ENCODE measurements around the gene SERPINE2.

Gene SERPINE2

GRCh38 chr2:223936862-223937326 is 102.2 kb downstream of the SERPINE2 start:
- no peak for DNase-seq

- DNase-seq: no peak
These were observed 103.5 kb downstream of the SERPINE2 start for GRCh38 chr2:223935459-223936125.

GRCh38 chr2:223934870-223935269 is 104.2 kb downstream of the SERPINE2 start:
- DNase-seq: no peak

GRCh38 chr2:223932816-223933800 is 106.0 kb downstream of the SERPINE2 start:
- DNase-seq: no peak

GRCh38 chr2:223930103-223930976 is 108.7 kb downstream of the SERPINE2 start:
- DNase-seq: no peak

GRCh38 chr2:223929571-223930102 is 109.4 kb downstream of the SERPINE2 start:
- DNase-seq: no peak

GRCh38 chr2:223928113-223929006 is 110.7 kb downstream of the SERPINE2 start:
- no peak for DNase-seq

GRCh38 chr2:223925106-223925505 is 114.0 kb downstream of the SERPINE2 start:
- DNase-seq: no peak

Data from stimulated activated CD4-positive, alpha-beta T cell treated with anti-CD3 and anti-CD28 coated beads, Interleukin-12 subunit alpha, Interleukin-12 subunit beta, amount 100 ng/mL, for 4 hours (primary cell).